Measurements from ENCODE around the gene FAM3D.

DNA sequence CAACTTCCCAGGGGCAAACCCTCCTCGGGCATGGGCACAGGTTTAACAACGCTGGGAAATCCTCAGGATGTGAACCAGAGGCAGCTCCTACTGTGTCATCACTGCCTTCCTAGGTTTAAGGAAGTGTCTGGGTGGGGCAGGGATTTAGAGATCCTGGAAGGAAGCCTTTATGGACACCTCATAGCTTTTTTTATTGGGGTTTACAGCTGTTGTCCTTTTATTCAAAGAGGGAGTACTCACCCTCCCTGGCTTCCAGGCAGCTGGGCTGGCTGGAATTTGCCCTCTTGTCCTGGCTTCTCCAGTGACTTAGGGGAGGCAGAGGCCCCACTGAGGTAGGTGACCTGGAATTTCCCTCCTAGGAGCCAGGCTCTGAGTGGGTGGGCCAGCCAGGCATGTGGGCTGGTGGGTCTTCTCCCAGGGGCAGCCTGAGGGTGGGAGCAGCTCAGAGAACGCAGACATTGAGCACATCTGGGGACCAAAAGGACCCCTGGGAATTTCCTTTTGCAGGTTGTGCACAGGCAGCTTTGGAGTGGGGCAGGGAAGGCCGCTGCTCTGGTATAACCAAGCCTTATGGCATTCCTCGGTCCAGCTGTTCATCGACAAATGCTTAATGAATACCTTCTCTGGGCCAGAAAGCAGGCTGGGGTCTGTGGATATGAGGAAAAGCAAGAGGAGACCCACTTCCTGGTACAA is 13.5 kb upstream of the FAM3D start:
- TF ChIP-seq, protein P1, sequence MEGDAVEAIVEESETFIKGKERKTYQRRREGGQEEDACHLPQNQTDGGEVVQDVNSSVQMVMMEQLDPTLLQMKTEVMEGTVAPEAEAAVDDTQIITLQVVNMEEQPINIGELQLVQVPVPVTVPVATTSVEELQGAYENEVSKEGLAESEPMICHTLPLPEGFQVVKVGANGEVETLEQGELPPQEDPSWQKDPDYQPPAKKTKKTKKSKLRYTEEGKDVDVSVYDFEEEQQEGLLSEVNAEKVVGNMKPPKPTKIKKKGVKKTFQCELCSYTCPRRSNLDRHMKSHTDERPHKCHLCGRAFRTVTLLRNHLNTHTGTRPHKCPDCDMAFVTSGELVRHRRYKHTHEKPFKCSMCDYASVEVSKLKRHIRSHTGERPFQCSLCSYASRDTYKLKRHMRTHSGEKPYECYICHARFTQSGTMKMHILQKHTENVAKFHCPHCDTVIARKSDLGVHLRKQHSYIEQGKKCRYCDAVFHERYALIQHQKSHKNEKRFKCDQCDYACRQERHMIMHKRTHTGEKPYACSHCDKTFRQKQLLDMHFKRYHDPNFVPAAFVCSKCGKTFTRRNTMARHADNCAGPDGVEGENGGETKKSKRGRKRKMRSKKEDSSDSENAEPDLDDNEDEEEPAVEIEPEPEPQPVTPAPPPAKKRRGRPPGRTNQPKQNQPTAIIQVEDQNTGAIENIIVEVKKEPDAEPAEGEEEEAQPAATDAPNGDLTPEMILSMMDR (IDR thresholded peaks at IDR 0.05), result no peak
- TF ChIP-seq SREBF2 (IDR thresholded peaks at IDR 0.05) (no peak), ZSCAN20 (CRISPR knock-in tag; IDR thresholded peaks at IDR 0.05) (no peak), MYC (IDR thresholded peaks at IDR 0.05; ENCODE audit: borderline replicate concordance, low read length) (no peak), ZFP36 (IDR thresholded peaks at IDR 0.05; ENCODE audit: borderline replicate concordance, partially characterized antibody) (no peak), KDM1A (IDR thresholded peaks at IDR 0.05; ENCODE audit: low read depth) (no peak)
- TF ChIP-seq, protein P2, sequence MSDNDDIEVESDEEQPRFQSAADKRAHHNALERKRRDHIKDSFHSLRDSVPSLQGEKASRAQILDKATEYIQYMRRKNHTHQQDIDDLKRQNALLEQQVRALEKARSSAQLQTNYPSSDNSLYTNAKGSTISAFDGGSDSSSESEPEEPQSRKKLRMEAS (IDR thresholded peaks at IDR 0.05), result no peak
- TF ChIP-seq, protein P3, sequence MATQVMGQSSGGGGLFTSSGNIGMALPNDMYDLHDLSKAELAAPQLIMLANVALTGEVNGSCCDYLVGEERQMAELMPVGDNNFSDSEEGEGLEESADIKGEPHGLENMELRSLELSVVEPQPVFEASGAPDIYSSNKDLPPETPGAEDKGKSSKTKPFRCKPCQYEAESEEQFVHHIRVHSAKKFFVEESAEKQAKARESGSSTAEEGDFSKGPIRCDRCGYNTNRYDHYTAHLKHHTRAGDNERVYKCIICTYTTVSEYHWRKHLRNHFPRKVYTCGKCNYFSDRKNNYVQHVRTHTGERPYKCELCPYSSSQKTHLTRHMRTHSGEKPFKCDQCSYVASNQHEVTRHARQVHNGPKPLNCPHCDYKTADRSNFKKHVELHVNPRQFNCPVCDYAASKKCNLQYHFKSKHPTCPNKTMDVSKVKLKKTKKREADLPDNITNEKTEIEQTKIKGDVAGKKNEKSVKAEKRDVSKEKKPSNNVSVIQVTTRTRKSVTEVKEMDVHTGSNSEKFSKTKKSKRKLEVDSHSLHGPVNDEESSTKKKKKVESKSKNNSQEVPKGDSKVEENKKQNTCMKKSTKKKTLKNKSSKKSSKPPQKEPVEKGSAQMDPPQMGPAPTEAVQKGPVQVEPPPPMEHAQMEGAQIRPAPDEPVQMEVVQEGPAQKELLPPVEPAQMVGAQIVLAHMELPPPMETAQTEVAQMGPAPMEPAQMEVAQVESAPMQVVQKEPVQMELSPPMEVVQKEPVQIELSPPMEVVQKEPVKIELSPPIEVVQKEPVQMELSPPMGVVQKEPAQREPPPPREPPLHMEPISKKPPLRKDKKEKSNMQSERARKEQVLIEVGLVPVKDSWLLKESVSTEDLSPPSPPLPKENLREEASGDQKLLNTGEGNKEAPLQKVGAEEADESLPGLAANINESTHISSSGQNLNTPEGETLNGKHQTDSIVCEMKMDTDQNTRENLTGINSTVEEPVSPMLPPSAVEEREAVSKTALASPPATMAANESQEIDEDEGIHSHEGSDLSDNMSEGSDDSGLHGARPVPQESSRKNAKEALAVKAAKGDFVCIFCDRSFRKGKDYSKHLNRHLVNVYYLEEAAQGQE (IDR thresholded peaks at IDR 0.05), result no peak

All from A549 (cell line).